Measurements from ENCODE around the gene WFDC2.

The WFDC2 gene

DNA sequence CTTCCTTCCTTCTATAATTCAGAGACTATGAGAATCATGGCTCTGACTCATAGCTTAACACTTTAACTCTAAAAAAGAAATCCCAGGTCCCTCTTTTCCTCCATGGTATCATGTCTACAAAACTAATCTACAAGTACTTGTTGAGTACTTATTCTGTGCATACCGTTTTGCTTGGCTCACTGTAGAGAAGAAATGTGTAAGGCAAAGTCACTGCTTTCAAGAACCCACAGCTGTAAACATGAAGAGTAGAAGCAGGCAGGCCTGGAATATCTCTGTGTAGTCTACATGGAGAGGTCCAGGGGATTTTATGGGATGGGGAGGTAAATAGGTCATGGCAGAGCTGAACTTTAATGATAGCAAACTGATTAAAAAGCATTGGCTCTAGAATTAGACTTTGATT lies 32.0 kb downstream of the WFDC2 start:
- DNase-seq, result no peak

DNA sequence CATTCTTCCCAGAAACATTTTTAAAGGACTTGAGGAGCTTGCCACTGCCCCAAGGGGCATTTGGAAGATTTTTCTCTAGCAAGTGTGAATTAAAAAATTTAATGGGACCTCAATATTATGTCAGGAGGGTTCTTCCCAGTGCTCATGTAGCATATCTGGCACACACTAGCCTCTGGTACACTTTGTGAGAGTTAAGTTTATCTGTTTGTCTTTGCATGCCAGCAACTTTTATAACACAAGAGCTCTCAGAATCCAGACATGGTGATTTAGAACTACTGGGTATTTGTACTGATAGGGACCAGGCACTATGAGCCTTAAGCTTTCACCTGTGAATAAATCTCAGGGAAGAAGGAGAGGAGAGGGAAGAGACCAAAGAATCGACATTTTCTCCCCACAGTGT lies 33.0 kb downstream of the WFDC2 start:
- DNase-seq, result no peak

DNA sequence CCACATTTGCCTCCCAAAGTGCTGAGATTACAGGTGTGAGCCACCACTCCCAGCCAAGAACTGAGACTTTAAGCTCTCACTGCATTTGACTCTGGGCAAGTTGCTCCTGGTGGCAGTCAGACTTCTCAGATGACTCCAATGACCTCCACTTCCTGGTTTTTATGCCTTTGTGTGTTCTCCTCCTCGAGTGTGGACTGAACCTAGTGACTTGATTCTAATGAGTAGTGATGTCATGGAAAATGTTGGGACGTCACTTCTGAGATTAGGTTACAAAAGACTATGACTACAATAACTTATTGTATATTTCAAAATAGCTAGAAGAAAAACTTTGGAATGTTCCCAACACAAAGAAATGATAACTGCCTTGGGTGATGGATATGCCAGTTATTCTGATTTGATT lies 33.9 kb downstream of the WFDC2 start:
- DNase-seq, result no peak

DNA sequence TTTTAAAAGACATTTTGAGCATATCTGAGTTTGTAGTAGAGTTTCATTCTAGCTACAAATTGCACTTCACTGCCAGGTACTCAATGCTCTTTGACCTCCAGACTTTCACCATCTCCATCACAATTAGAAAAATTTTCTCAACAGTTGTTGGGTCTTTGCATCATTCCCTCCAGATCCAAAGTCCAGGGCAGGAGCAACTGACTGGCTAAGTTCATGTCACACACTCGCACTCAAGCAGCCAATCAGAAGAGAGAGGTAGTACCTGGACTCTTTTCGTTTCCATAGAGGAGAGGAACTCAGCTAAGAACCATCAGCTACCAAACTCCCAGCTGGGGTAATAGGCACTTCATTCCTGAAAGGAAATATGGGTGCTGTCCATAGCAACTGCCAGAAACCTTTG lies 36.8 kb downstream of the WFDC2 start:
- DNase-seq, result no peak

DNA sequence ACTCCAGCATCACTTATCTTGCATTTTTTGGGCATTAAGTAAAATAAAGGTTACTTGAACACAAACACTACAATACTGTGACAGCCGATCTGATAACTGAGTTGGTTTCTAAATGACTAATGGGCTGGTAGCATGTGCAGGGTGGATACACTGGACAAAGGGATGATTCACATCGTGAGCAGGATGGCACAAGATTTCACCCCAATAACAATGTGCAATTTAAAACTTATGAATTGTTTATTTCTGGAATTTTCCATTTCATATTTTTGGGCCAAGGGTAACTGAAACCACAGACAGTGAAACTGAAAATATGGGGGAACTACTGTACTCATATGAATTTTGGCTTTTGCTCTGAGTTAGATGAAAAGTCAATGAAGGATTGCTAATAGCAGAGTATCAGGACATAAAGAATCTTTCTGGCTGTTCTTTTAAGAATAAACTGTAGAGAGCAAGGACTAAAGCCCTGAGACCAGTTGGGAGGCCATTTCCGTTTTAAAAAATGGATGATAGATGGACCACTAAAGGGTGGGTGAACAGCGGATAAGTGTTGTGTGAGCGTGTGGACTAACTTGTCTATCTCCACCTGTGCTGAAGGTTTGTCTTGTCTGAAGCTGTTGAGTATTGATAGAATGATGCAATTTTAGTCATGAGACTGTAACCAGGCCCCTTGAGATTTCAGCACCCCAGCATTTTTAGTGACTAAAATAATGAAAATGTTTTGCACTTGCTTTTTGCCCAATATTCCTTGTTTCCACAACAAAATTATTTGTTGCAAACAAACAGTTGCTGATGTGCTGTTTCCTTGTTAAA lies 37.7 kb downstream of the WFDC2 start:
- DNase-seq, result no peak

DNA sequence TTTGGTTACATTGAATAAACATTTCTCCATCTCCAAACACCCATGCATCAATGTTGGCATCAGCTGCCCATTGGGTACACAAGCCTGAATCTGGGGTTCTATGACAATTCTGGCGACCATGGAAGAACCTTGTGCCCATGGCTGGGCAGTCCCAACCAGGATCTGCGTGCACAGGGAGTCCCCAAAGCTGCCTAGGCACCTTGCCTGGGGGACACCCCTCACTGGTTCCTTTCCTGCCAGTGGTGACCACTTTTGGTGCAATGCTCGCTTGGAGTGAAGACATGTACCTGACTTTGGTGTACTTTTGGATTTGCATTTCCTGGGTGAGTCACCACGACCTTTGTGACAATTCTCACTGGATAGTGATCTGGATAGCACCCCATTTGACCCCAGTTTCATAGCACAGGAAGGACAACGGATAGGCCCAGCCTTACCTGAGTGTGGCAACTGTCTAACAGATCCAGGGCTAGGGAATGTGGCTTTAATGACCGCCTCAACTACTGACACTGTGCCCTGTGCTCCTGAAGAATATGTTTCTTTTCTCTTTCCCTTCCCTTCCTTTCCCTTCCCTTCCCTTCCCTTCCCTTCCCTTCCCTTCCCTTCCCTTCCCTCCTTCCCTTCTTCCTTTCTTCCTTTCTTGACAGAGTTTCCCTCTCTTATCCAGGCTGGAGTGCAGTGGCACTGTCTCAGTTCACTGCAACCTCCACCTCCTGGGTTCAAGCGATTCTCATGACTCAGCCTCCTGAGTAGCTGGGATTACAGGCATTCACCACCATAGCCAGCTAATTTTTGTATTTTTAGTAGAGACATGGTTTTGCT lies 38.7 kb downstream of the WFDC2 start:
- no peak for DNase-seq

DNA sequence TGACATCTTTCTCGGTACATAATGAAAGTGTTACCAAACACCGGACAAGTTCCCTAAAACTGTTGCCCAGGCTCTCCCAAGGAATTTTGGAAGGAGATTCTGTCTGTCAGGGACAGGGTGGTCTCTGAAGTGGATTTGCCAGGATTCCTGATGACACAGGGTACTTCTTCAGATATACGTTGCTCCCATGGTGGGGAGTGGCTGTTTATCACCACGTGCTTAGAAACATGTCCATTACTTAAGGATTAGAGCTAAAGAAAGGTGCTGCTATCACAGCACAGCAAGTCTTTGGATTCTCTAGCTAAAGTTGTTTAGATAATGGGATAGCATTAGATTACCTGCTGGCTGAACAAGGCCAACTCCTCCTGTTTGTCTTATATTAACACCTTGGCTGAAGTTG lies 39.5 kb downstream of the WFDC2 start:
- no peak for DNase-seq

DNA sequence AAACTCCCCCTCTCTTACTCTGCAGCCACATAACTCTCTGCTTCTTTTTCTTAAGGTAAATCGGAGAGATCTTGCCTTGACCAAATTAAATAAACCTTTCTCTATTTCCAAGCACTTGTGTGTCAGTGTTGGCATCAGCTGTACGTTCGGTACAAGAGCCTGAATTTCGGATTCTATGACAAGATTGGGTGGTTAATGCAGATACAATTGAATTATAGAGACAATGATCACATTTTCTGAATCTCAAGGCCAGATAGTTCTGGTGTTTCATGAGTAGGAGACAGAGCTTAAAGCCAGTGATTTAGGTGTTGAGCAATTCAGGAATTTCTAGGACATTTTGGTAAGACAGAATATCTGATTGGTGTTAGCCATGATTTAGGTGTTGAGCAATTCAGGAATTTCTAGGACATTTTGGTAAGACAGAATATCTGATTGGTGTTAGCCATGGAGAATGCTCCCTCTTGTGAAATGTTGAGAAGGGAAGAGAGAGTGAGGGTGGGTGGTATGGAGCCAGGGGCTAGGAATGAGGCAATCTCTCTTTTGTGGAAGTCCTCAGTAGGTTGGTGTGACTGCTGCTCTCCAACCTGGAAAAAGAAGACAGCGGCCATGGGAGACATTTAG lies 40.8 kb downstream of the WFDC2 start:
- DNase-seq, result no peak

DNA sequence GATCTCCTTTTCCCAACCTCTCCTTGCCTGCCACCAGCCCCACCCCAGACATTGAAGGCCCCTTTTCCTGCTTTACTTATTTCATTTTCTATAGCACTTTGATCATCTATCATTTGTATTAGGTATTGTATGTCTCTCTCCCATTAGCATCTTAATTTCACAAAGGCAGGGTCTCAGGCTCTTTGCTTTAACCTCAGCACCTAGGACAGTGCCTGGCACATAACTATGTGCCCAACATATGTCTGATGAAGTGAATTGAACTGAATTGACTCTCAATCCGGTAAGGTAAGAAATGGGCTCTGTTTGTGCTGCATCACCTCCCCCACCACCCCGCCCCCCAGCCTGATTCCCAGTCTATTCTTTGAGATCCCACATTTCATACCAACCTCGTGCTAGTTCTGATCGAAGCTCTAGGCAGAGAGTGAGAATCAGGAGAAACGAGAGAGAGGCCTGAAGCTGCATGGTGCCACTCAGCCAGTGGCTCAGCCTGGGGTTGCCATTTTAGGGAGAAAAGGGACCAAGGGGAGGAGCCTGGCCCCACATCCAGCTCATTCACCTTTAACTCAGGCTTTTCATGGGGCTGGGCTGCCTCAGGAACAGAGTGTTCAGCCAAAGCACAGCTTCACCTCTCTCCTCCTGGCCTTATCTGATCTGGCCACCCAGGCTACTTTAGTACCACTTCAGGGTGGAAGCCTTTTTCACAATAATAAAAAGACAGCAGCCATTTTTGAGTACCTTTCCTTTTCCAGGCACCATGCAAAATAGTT lies 45.8 kb downstream of the WFDC2 start, which contains the start of gene SPINT3:
Gene SPINT3 (minus strand): TSS at position 476 of the 767 bp plus-strand sequence. CDS start 14 bp downstream, at position 462.
- no peak for DNase-seq

DNA sequence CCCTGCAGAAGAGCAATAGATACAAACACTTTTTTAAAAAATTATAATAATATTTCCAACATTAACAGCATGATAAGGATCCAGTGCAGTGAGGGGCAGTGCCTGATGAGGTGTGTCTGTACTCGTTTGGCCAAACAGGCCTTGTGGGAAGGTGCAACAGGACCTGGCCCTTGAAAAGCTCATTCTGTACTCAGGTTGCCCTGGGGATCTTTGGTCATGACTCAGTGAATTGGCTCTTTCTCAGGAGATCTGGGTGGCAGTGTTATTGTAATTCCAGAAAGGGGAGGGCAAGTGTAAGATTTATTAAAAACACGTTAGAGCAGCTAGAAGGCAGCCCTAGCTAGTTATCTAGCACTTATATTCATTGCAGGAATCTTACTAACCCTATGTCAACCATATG lies 48.7 kb downstream of the WFDC2 start:
- no peak for DNase-seq

DNA sequence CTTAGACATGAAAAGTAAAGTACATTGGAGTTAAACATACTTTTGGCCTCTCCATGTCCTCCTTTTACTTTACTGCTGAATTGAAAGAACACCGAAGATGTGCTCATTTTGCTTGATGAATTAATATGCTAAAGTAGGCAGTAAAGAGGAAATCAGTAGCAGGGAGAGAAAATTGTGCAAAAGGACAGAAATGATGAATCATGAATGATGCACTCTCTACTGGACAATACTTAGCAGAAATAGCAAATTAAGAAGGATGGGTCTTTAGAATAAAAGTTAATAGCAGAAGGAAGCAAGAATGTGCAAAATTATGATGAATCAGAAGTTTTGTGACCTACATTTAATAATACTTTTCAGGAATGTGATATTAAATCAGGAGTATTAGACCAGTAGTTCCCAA lies 54.3 kb downstream of the WFDC2 start:
- DNase-seq, result no peak

DNA sequence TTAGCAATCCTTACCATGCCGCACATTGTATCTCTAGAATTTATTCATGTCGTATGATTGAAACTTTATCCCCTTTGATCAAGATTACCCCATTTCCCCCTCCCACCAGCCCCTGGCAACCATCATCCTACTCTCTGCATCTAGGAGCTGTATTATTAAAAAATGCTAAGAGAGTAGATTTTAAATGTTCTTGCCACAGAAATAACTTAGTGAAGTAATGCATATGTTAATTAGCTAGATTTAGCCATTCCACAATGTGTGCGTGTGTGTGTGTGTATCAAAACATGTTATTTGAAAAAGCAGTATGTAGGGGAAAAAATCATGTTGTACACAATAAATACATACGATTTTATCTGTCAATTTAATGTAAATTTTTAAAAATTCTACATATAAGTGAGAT lies 57.7 kb downstream of the WFDC2 start:
- no peak for DNase-seq

Measured in NCI-H1694 (cell line).